MM.1S (cell line): Measurements from ENCODE around the gene RBMS3.

ENCODE experiments used
- DNase-seq: peaks from one replicate; pipeline ENCODE4 v3.0.0-alpha.2; 2015
- H2AFZ ChIP-seq: fragments of 300-600 bp; sonication (generic); 2 replicates; pipeline ENCODE4 v1.6.0; 2016; ENCODE audit warnings: antibody characterized with exemption, low read length
- H3F3A ChIP-seq: fragments of 300-600 bp; sonication (generic); 2 replicates; pipeline ENCODE4 v1.6.1; 2016; ENCODE audit warnings: mild to moderate bottlenecking, antibody characterized with exemption, low read length, moderate library complexity, mixed read lengths; ENCODE audit not compliant: insufficient read depth
- H3K27ac ChIP-seq: fragments of 300-600 bp; sonication (generic); 2 replicates; pipeline ENCODE4 v1.5.1; 2016; ENCODE audit warnings: mild to moderate bottlenecking, low read length
- H3K27me3 ChIP-seq: fragments of 300-600 bp; sonication (generic); replicated peaks from 2 replicates; pipeline ENCODE4 v1.6.0; 2016; ENCODE audit warnings: low read length; ENCODE audit not compliant: insufficient read depth
- H3K36me3 ChIP-seq: fragments of 300-600 bp; sonication (generic); replicated peaks from 2 replicates; pipeline ENCODE4 v1.6.1; 2016; ENCODE audit warnings: mild to moderate bottlenecking, low read length, mixed read lengths; ENCODE audit not compliant: insufficient read depth
- H3K4me1 ChIP-seq: fragments of 300-600 bp; sonication (generic); 2 replicates; pipeline ENCODE4 v1.6.1; 2016; ENCODE audit warnings: low read length, mixed read lengths
- H3K4me2 ChIP-seq: fragments of 300-600 bp; sonication (generic); 2 replicates; pipeline ENCODE4 v1.6.0; 2016; ENCODE audit warnings: low read depth, low read length
- H3K4me3 ChIP-seq: fragments of 300-600 bp; sonication (generic); 2 replicates; pipeline ENCODE4 v1.5.1; 2016; ENCODE audit warnings: low read length, mixed read lengths
- H3K79me2 ChIP-seq: fragments of 300-600 bp; sonication (generic); 2 replicates; pipeline ENCODE4 v1.6.1; 2016; ENCODE audit warnings: mixed run types, low read length, mixed read lengths
- H3K9ac ChIP-seq: fragments of 300-600 bp; sonication (generic); 2 replicates; pipeline ENCODE4 v1.6.1; 2016; ENCODE audit warnings: low read length, mixed read lengths
- H3K9me2 ChIP-seq: fragments of 300-600 bp; sonication (generic); replicated peaks from 2 replicates; pipeline ENCODE4 v1.6.1; 2016; ENCODE audit warnings: mild to moderate bottlenecking, low read length, mixed read lengths; ENCODE audit not compliant: insufficient read depth
- H3K9me3 ChIP-seq: fragments of 300-600 bp; sonication (generic); replicated peaks from 2 replicates; pipeline ENCODE4 v1.6.1; 2016; ENCODE audit warnings: mild to moderate bottlenecking, low read length, mixed read lengths; ENCODE audit not compliant: insufficient read depth
- H4K20me1 ChIP-seq: fragments of 300-600 bp; sonication (generic); 2 replicates; pipeline ENCODE4 v1.6.1; 2016; ENCODE audit warnings: mild to moderate bottlenecking, low read length, moderate library complexity, mixed read lengths; ENCODE audit not compliant: insufficient read depth
- CTCF ChIP-seq: fragments of 300-600 bp; sonication (generic); IDR thresholded peaks from 2 replicates; pipeline ENCODE4 v1.5.1; 2016; ENCODE audit warnings: antibody characterized with exemption, low read length, mixed read lengths
- EZH2 ChIP-seq: fragments of 300-600 bp; sonication (generic); optimal IDR thresholded peaks from 2 replicates; pipeline ENCODE3; 2017; ENCODE audit warnings: low read depth, mild to moderate bottlenecking, antibody characterized with exemption, low read length, mixed read lengths
- EZH2phosphoT487 ChIP-seq: fragments of 300-600 bp; sonication (generic); IDR thresholded peaks from 2 replicates; pipeline ENCODE4 v1.6.1; 2018; ENCODE audit warnings: antibody characterized with exemption, low read length

The RBMS3 gene

GRCh38 chr3:29554566-29554965 is 273.7 kb downstream of the RBMS3 start:
- no peaks in the 10 kb centered on the region for H3K4me1 ChIP-seq
- no peaks in the 10 kb centered on the region for H3K36me3 ChIP-seq
- H3K4me3 ChIP-seq: no peak overlapping the region
- H3K27ac ChIP-seq: no peak overlapping the region
- no peaks in the 10 kb centered on the region for H3K27me3 ChIP-seq
- no peaks in the 10 kb centered on the region for H3K9me2 ChIP-seq
- H3K79me2 ChIP-seq: no peaks in the 10 kb centered on the region
- no peak overlapping the region for H3K4me2 ChIP-seq
- TF ChIP-seq CTCF: no peak
- TF ChIP-seq EZH2: no peak
- no peak for TF ChIP-seq EZH2phosphoT487
- H3K9ac ChIP-seq: no peak overlapping the region
- no peaks in the 10 kb centered on the region for H3K9me3 ChIP-seq
- H4K20me1 ChIP-seq: no peaks in the 10 kb centered on the region
- DNase-seq: no peak
- no peak overlapping the region for H2AFZ ChIP-seq
- no peaks in the 10 kb centered on the region for H3F3A ChIP-seq

- no peaks in the 10 kb centered on the region for H3F3A ChIP-seq
- no peak for DNase-seq
- H3K4me2 ChIP-seq: no peak overlapping the region
- no peak overlapping the region for H3K27ac ChIP-seq
- H3K27me3 ChIP-seq: no peaks in the 10 kb centered on the region
- H3K9ac ChIP-seq: no peak overlapping the region
- H3K4me3 ChIP-seq: no peak overlapping the region
- H3K9me3 ChIP-seq: no peaks in the 10 kb centered on the region
- no peak for TF ChIP-seq EZH2
- TF ChIP-seq EZH2phosphoT487: no peak
- no peak for TF ChIP-seq CTCF
- no peaks in the 10 kb centered on the region for H3K9me2 ChIP-seq
- no peak overlapping the region for H2AFZ ChIP-seq
- H4K20me1 ChIP-seq: no peaks in the 10 kb centered on the region
- no peaks in the 10 kb centered on the region for H3K36me3 ChIP-seq
- no peaks in the 10 kb centered on the region for H3K79me2 ChIP-seq
- H3K4me1 ChIP-seq: no peaks in the 10 kb centered on the region
These were observed 274.7 kb downstream of the RBMS3 start for GRCh38 chr3:29555590-29555989.

GRCh38 chr3:29557186-29557585 is 276.3 kb downstream of the RBMS3 start:
- no peaks in the 10 kb centered on the region for H3K4me1 ChIP-seq
- no peaks in the 10 kb centered on the region for H3F3A ChIP-seq
- TF ChIP-seq CTCF (no peak), EZH2phosphoT487 (no peak), EZH2 (no peak)
- no peak overlapping the region for H2AFZ ChIP-seq
- H3K9me3 ChIP-seq: no peaks in the 10 kb centered on the region
- H3K27ac ChIP-seq: no peak overlapping the region
- DNase-seq: no peak
- no peak overlapping the region for H3K4me2 ChIP-seq
- no peaks in the 10 kb centered on the region for H4K20me1 ChIP-seq
- no peaks in the 10 kb centered on the region for H3K79me2 ChIP-seq
- H3K36me3 ChIP-seq: no peaks in the 10 kb centered on the region
- no peaks in the 10 kb centered on the region for H3K9me2 ChIP-seq
- H3K9ac ChIP-seq: no peak overlapping the region
- no peaks in the 10 kb centered on the region for H3K27me3 ChIP-seq
- no peak overlapping the region for H3K4me3 ChIP-seq

GRCh38 chr3:29557825-29558224 is 277.0 kb downstream of the RBMS3 start:
- Histone ChIP-seq H3K9ac (no peak overlapping the region), H3K4me2 (no peak overlapping the region), H3K79me2 (no peaks in the 10 kb centered on the region), H3K27ac (no peak overlapping the region), H2AFZ (no peak overlapping the region), H3K27me3 (no peaks in the 10 kb centered on the region), H3K9me2 (no peaks in the 10 kb centered on the region), H3F3A (no peaks in the 10 kb centered on the region), H3K4me1 (no peaks in the 10 kb centered on the region), H3K9me3 (no peaks in the 10 kb centered on the region), H3K4me3 (no peak overlapping the region), H3K36me3 (no peaks in the 10 kb centered on the region), H4K20me1 (no peaks in the 10 kb centered on the region)
- DNase-seq: no peak
- TF ChIP-seq CTCF (no peak), EZH2 (no peak), EZH2phosphoT487 (no peak)
